Mucosa of stomach (tissue), 1 donor: ENCODE data around the gene OVCA2.

Experiments
- H3K27me3 ChIP-seq: one replicate; pipeline ENCODE4 v1.7.0; 2013; ENCODE audit warnings: mild to moderate bottlenecking, low read length; ENCODE audit not compliant: control insufficient read depth, insufficient read depth
- H3K36me3 ChIP-seq: one replicate; pipeline ENCODE4 v1.7.0; 2013; ENCODE audit warnings: low read length; ENCODE audit not compliant: control insufficient read depth, insufficient read depth
- H3K4me1 ChIP-seq: one replicate; pipeline ENCODE4 v1.7.0; 2013; ENCODE audit warnings: mild to moderate bottlenecking, low read length; ENCODE audit not compliant: control insufficient read depth, insufficient read depth
- H3K4me3 ChIP-seq: one replicate; pipeline ENCODE4 v1.7.0; 2013; ENCODE audit warnings: low read length
- H3K9ac ChIP-seq: one replicate; pipeline ENCODE4 v1.7.0; 2013; ENCODE audit warnings: mild to moderate bottlenecking, low read length, moderate library complexity
- H3K9me3 ChIP-seq: one replicate; pipeline ENCODE4 v1.7.0; 2013; ENCODE audit warnings: mild to moderate bottlenecking, low read length, moderate library complexity; ENCODE audit not compliant: control insufficient read depth
- donor health status: Pancreatic carcinoma.

The OVCA2 gene

GRCh38 chr17:2083613-2084035, 41.8 kb downstream of the OVCA2 start:
- H3K4me1 ChIP-seq, result peaks cover 49% of the 10 kb centered on the region
- no peaks in the 10 kb centered on the region for H3K27me3 ChIP-seq
- peaks cover 8% of the 10 kb centered on the region for H3K36me3 ChIP-seq
- no peaks in the 10 kb centered on the region for H3K9me3 ChIP-seq
- H3K9ac ChIP-seq, result peak overlapping the region; percentile 58
- no peak overlapping the region for H3K4me3 ChIP-seq

DNA sequence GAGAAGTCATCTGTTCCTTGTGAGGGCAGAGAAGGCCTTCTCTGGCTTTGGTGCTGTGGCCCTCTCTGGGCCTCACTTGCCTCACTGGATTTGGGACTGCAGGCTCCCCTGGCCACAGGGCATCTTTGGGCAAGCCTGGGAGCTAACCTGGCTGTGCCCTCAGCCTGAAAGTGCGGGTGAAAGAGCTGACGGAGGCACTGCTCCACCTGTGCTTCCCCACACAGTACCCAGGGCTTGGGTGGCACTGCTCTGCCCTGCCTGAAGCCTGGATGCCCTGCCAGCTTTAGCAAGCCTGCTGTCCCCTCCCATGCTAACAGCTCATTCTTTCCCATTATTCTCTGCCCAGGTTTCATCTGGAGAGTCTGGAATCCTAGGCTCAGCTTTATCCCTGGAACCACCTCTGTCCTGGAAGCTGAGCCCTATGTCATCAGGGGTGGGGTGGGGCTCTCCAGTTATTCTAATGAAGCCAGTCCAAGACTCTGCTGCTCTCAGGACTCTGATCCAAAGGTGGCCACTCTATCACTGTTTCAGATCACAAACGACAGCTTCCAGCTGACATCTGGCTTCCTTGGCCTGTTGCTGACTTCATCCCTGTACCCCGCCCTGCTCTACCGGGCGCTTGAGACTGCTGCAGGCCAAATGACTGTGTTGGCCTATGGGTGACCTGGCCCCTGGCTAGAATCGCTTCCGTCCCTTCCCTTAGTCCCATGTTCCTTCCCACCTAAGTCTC, 42.4 kb downstream of the OVCA2 start:
- H3K4me3 ChIP-seq, result no peak overlapping the region
- H3K4me1 ChIP-seq, result peaks cover 55% of the 10 kb centered on the region
- H3K9me3 ChIP-seq, result no peaks in the 10 kb centered on the region
- no peaks in the 10 kb centered on the region for H3K27me3 ChIP-seq
- H3K36me3 ChIP-seq, result peaks cover 8% of the 10 kb centered on the region
- peak overlapping the region; percentile 58 for H3K9ac ChIP-seq

- Histone ChIP-seq H3K9me3 (no peaks in the 10 kb centered on the region), H3K9ac (peak overlapping the region; percentile 58), H3K36me3 (peaks cover 8% of the 10 kb centered on the region), H3K4me3 (no peak overlapping the region), H3K27me3 (no peaks in the 10 kb centered on the region), H3K4me1 (peaks cover 57% of the 10 kb centered on the region)
These were observed 43.2 kb downstream of the OVCA2 start for GRCh38 chr17:2084766-2085647.

DNA sequence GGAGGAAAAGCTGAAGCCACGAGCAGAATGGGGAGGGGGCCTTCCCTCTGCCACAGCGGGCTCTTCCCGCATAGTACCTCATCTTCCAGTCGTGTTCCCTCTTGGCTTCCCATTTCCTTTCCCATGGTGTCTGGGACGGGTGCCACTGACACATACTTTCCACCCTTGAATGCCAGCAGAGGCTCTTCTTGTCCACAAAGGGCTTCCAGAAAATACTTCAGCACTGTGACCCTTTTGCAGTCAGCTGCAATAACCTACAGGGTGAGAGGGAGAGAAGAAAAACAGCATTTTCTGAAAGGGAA, 43.8 kb downstream of the OVCA2 start:
- Histone ChIP-seq H3K4me1 (peaks cover 57% of the 10 kb centered on the region), H3K27me3 (no peaks in the 10 kb centered on the region), H3K9ac (no peak overlapping the region), H3K9me3 (no peaks in the 10 kb centered on the region), H3K4me3 (no peak overlapping the region), H3K36me3 (peaks cover 8% of the 10 kb centered on the region)

DNA sequence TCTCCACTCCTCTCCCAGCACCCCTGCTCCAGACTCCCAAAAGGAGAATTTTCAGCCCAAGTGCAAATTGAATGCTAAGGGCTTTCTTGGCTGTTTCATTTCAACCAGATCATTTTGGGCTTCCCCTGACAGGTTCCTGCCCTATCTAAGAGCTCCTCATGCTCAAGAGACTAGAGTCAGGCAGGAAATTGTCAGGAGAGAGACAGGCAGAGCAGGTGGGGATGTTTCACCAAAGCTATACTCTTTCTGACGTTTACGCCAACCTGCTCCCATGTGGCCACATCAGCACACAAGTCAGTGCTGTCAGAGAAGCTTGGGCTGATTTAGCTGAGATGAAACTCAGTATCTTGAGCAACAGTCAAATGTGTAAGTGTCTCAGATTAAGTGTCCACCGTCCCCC, 44.5 kb downstream of the OVCA2 start:
- Histone ChIP-seq H3K9me3 (no peaks in the 10 kb centered on the region), H3K27me3 (no peaks in the 10 kb centered on the region), H3K4me3 (no peak overlapping the region), H3K4me1 (peaks cover 63% of the 10 kb centered on the region), H3K36me3 (peaks cover 2% of the 10 kb centered on the region), H3K9ac (no peak overlapping the region)

DNA sequence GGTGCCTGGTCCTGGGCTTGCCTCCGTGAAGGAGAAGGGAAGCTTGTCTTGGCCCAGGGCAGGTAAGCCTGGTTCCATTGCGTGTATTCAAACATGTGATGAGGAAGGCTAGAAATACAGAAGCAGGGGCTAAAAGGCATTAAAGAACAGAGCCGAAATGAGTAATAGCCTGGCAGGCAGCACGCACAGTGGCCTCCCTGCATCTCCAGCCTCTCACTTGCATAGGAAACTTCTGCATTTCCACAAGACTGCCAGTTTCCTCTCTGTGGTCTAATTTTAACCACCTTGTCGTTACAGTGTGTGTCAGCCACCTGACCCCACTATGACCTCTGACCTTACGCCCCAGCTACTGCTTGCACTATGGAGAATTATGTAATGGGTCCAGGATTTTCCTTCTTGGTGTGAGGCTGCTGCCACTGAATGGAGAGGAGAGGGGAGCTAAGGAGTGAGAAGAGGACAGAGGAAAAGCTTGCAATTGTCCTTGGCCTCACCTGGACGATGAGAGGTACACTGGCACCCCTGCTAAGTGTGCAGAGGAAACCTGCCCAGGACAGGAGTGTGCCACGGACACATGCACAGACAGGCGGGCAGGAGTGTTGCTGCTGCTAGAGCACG, 45.9 kb downstream of the OVCA2 start:
- Histone ChIP-seq H3K27me3 (no peaks in the 10 kb centered on the region), H3K4me1 (peaks cover 65% of the 10 kb centered on the region), H3K9ac (no peak overlapping the region), H3K9me3 (no peaks in the 10 kb centered on the region), H3K36me3 (no peaks in the 10 kb centered on the region), H3K4me3 (no peak overlapping the region)

DNA sequence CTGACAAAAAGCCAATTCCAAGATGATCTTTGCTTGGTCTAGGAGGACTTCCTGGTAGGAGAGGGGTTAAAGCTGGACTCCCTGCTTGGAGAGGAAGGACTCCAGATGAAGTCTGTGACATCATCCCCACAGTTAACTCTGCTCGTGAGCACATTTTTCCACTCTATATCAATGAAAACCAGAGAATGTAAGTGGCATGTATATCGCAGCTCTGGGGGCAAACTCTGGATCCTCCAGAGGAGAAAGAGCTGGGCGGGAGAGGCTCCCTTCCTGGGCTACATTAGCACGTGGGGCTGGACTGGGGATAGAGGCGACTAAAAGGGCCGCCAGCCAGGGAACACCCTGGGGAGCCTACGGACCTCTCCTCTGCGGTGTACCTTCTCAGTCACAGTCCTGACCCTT, 47.2 kb downstream of the OVCA2 start:
- H3K27me3 ChIP-seq, result no peaks in the 10 kb centered on the region
- peak overlapping the region; percentile 5 for H3K4me3 ChIP-seq
- H3K9me3 ChIP-seq, result no peaks in the 10 kb centered on the region
- H3K4me1 ChIP-seq, result peaks cover 59% of the 10 kb centered on the region
- H3K9ac ChIP-seq, result peak overlapping the region; percentile 57
- H3K36me3 ChIP-seq, result no peaks in the 10 kb centered on the region

GRCh38 chr17:2090210-2090641, 48.4 kb downstream of the OVCA2 start:
- Histone ChIP-seq H3K4me3 (no peak overlapping the region), H3K4me1 (peaks cover 57% of the 10 kb centered on the region), H3K9ac (peak overlapping the region; percentile 57), H3K36me3 (no peaks in the 10 kb centered on the region), H3K9me3 (no peaks in the 10 kb centered on the region), H3K27me3 (no peaks in the 10 kb centered on the region)

- no peak overlapping the region for H3K4me3 ChIP-seq
- peaks cover 53% of the 10 kb centered on the region for H3K4me1 ChIP-seq
- no peaks in the 10 kb centered on the region for H3K27me3 ChIP-seq
- H3K9ac ChIP-seq, result no peak overlapping the region
- H3K9me3 ChIP-seq, result no peaks in the 10 kb centered on the region
- no peaks in the 10 kb centered on the region for H3K36me3 ChIP-seq
These were observed 49.1 kb downstream of the OVCA2 start for GRCh38 chr17:2090804-2091534.

DNA sequence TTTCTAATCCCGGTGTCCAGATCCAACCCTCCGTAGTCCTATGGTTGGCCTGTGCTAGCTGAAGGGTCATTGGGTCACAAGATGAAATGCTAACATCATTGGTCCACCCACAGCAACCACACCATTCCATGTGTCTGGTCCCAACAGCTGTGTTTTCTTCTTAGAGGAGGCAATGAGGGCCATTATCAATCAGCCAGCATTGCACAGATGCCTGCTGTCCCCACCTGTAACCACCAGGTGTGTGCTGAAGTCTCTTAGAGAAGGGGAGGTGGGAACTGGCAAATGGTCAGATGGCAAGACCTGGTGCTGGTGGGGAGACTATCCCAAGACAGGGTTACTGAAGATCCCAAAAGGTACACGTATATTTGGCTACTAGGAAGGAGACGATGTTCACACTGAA, 50.4 kb downstream of the OVCA2 start:
- H3K27me3 ChIP-seq, result no peaks in the 10 kb centered on the region
- H3K4me3 ChIP-seq, result no peak overlapping the region
- H3K9me3 ChIP-seq, result no peaks in the 10 kb centered on the region
- H3K4me1 ChIP-seq, result peaks cover 49% of the 10 kb centered on the region
- no peak overlapping the region for H3K9ac ChIP-seq
- no peaks in the 10 kb centered on the region for H3K36me3 ChIP-seq
